H9 (cell line): ENCODE measurements around the gene ALKBH1. TPM values are rescaled to one million over a fixed set of nuclear protein-coding genes. Genes with fewer than 3 reads are reported as not detected.

Experiments used
- DNase-seq: peaks from one replicate; pipeline ENCODE4 v3.0.0-alpha.2; 2017
- H2AFZ ChIP-seq: one replicate; pipeline ENCODE4 v1.6.1; 2013; ENCODE audit warnings: mild to moderate bottlenecking, low read length, control low read depth, moderate library complexity
- H2AK5ac ChIP-seq: 2 replicates; pipeline ENCODE4 v1.6.1; 2013; ENCODE audit warnings: low read length, control low read depth, mixed read lengths; ENCODE audit not compliant: insufficient read length
- H2BK120ac ChIP-seq: one replicate; pipeline ENCODE4 v1.6.1; 2013; ENCODE audit warnings: low read depth, mild to moderate bottlenecking, low read length, control low read depth, inconsistent platforms; ENCODE audit not compliant: poor library complexity, severe bottlenecking
- H2BK12ac ChIP-seq: 2 replicates; pipeline ENCODE4 v1.6.1; 2013; ENCODE audit warnings: low read length, control low read depth, mixed read lengths, low read depth; ENCODE audit not compliant: insufficient read length
- H2BK15ac ChIP-seq: 2 replicates; pipeline ENCODE4 v1.6.1; 2013; ENCODE audit warnings: low read depth, low read length, control low read depth
- H2BK20ac ChIP-seq: one replicate; pipeline ENCODE4 v1.6.1; 2013; ENCODE audit warnings: low read depth, mild to moderate bottlenecking, low read length, control low read depth, inconsistent platforms; ENCODE audit not compliant: poor library complexity, severe bottlenecking
- H2BK5ac ChIP-seq: 2 replicates; pipeline ENCODE4 v1.6.1; 2013; ENCODE audit warnings: low read length, control low read depth, mixed read lengths; ENCODE audit not compliant: insufficient read length
- H3K14ac ChIP-seq: 2 replicates; pipeline ENCODE4 v1.6.1; 2013; ENCODE audit warnings: low read length, control low read depth; ENCODE audit not compliant: insufficient read depth
- H3K18ac ChIP-seq: 2 replicates; pipeline ENCODE4 v1.6.1; 2013; ENCODE audit warnings: low read depth, mild to moderate bottlenecking, mixed read lengths, low read length, control low read depth; ENCODE audit not compliant: insufficient read length
- H3K23ac ChIP-seq: 2 replicates; pipeline ENCODE4 v1.6.1; 2013; ENCODE audit warnings: low read length, control low read depth, mixed read lengths, low read depth; ENCODE audit not compliant: insufficient read length
- H3K23me2 ChIP-seq: 2 replicates; pipeline ENCODE4 v1.6.1; 2013; ENCODE audit warnings: low read depth, mild to moderate bottlenecking, mixed read lengths, low read length, control low read depth; ENCODE audit not compliant: insufficient read length, poor library complexity, severe bottlenecking
- H3K27ac ChIP-seq: 2 replicates; pipeline ENCODE4 v1.5.1; 2013; ENCODE audit warnings: low read length, control low read depth, mixed read lengths, low read depth; ENCODE audit not compliant: insufficient read length
- H3K27me3 ChIP-seq: 2 replicates; pipeline ENCODE4 v1.6.1; 2013; ENCODE audit warnings: low read length, control low read depth, inconsistent platforms; ENCODE audit not compliant: insufficient read depth
- H3K4ac ChIP-seq: 2 replicates; pipeline ENCODE4 v1.6.1; 2013; ENCODE audit warnings: low read depth, mild to moderate bottlenecking, control low read depth, inconsistent platforms, low read length, moderate library complexity
- H3K4me1 ChIP-seq: 2 replicates; pipeline ENCODE4 v1.6.1; 2013; ENCODE audit warnings: low read length, control low read depth, inconsistent platforms; ENCODE audit not compliant: insufficient read depth
- H3K4me2 ChIP-seq: 2 replicates; pipeline ENCODE4 v1.6.1; 2013; ENCODE audit warnings: low read length, control low read depth, mixed read lengths; ENCODE audit not compliant: insufficient read length, insufficient read depth
- H3K56ac ChIP-seq: 2 replicates; pipeline ENCODE4 v1.6.1; 2013; ENCODE audit warnings: low read depth, mild to moderate bottlenecking, mixed read lengths, low read length, control low read depth; ENCODE audit not compliant: insufficient read length
- H3K79me1 ChIP-seq: 2 replicates; pipeline ENCODE4 v1.6.1; 2013; ENCODE audit warnings: low read depth, mild to moderate bottlenecking, moderate library complexity, low read length, control low read depth, inconsistent platforms; ENCODE audit not compliant: insufficient read depth, poor library complexity, severe bottlenecking
- H3K79me2 ChIP-seq: 2 replicates; pipeline ENCODE4 v1.6.1; 2013; ENCODE audit warnings: low read length, control low read depth, inconsistent platforms; ENCODE audit not compliant: insufficient read depth
- H3K9ac ChIP-seq: 2 replicates; pipeline ENCODE4 v1.6.1; 2013; ENCODE audit warnings: low read length, control low read depth, mixed read lengths; ENCODE audit not compliant: insufficient read length; ENCODE audit errors: extremely low read depth
- H3K9me3 ChIP-seq: one replicate; pipeline ENCODE4 v1.6.1; 2013; ENCODE audit warnings: low read depth, low read length, inconsistent platforms; ENCODE audit not compliant: control insufficient read depth
- H3T11ph ChIP-seq: one replicate; pipeline ENCODE4 v1.6.1; 2013; ENCODE audit warnings: mild to moderate bottlenecking, low read length, control low read depth, inconsistent platforms
- H4K20me1 ChIP-seq: one replicate; pipeline ENCODE4 v1.6.1; 2013; ENCODE audit not compliant: control insufficient read depth, insufficient read length, insufficient read depth
- H4K5ac ChIP-seq: 2 replicates; pipeline ENCODE4 v1.6.1; 2013; ENCODE audit warnings: low read depth, mild to moderate bottlenecking, mixed read lengths, low read length, control low read depth; ENCODE audit not compliant: insufficient read length
- H4K8ac ChIP-seq: replicated peaks from 2 replicates; pipeline ENCODE4 v1.6.1; 2013; ENCODE audit warnings: low read length, control low read depth, mixed read lengths, low read depth; ENCODE audit not compliant: insufficient read length
- H4K91ac ChIP-seq: 2 replicates; pipeline ENCODE4 v1.6.1; 2013; ENCODE audit warnings: low read depth, mild to moderate bottlenecking, moderate library complexity, mixed read lengths, low read length, control low read depth; ENCODE audit not compliant: insufficient read length
- H3K27ac Mint-ChIP-seq, 3 experiments: 2 replicates in 2 of 3; 3 replicates in 1 of 3; pipeline ENCODE4 v1.8.0; 2020 to 2021; ENCODE audit warnings: mixed read lengths in 3 of 3, mild to moderate bottlenecking in 1 of 3, moderate library complexity in 1 of 3
- H3K27me3 Mint-ChIP-seq: 2 replicates; pipeline ENCODE4 v1.8.0; 2021; ENCODE audit warnings: low read depth, mild to moderate bottlenecking, moderate library complexity, mixed read lengths
- H3K36me3 Mint-ChIP-seq, 3 experiments: 2 replicates in 2 of 3; 3 replicates in 1 of 3; pipeline ENCODE4 v1.8.0; 2020 to 2021; ENCODE audit warnings: low read depth in 3 of 3, mixed read lengths in 3 of 3; ENCODE audit not compliant: insufficient read depth in 1 of 3
- H3K4me1 Mint-ChIP-seq, 2 experiments: 2 replicates each; pipeline ENCODE4 v1.8.0; 2020; ENCODE audit warnings: mixed read lengths in 2 of 2
- H3K4me3 Mint-ChIP-seq, 2 experiments: 2 replicates in 1 of 2; 3 replicates in 1 of 2; pipeline ENCODE4 v1.8.0; 2020 to 2021; ENCODE audit warnings: mild to moderate bottlenecking in 2 of 2, mixed read lengths in 2 of 2, moderate library complexity in 1 of 2
- H3K9me3 Mint-ChIP-seq, 2 experiments: 2 replicates in 1 of 2; 3 replicates in 1 of 2; pipeline ENCODE4 v1.8.0; 2020; ENCODE audit warnings: mild to moderate bottlenecking in 2 of 2, mixed read lengths in 2 of 2, moderate library complexity in 1 of 2
- WGBS: extraction: QIAGEN DNeasy Blood & Tissue Kit; methylation state at CpG from one replicate; pipeline ENCODE4 v1.1.7; 2013; ENCODE audit warnings: missing lambda C conversion rate, low lambda C conversion rate, mixed read lengths; ENCODE audit not compliant: insufficient read length; ENCODE audit errors: extremely low coverage; 5-methylcytosine and 5-hydroxymethylcytosine counted together
- total RNA-seq: library from RNA; stranded (reverse); gene quantifications from 2 replicates; pipeline ENCODE4 v1.2.1, GENCODE V29; 2021
- TF ChIP-seq, protein P1 (sequence below): fragments of 200-600 bp; sonication (generic); conservative IDR thresholded peaks from 3 replicates; pipeline ENCODE4 v1.8.0; 2021; ENCODE audit warnings: antibody characterized with exemption, mild to moderate bottlenecking

The ALKBH1 gene
- total RNA-seq, 1 experiment from 2014 or later = 18.7 TPM

- no peaks in the 10 kb centered on the region for H3K4me1 ChIP-seq
- no peak overlapping the region for H2BK15ac ChIP-seq
- no peaks in the 10 kb centered on the region for H3K27me3 Mint-ChIP-seq
- H2AK5ac ChIP-seq = no peak overlapping the region
- no peak overlapping the region for H3K23ac ChIP-seq
- H3K4me2 ChIP-seq = no peak overlapping the region
- no peaks in the 10 kb centered on the region for H3K9me3 ChIP-seq
- H3T11ph ChIP-seq = no peak overlapping the region
- DNase-seq = no peak
- no peak overlapping the region for H2AFZ ChIP-seq
- H3K36me3 Mint-ChIP-seq = peaks cover 33 to 57% (median 57%) of the 10 kb centered on the region in 3 experiments
- H2BK20ac ChIP-seq = no peak overlapping the region
- peaks cover 16 to 20% of the 10 kb centered on the region in 2 experiments for H3K4me1 Mint-ChIP-seq
- H3K9ac ChIP-seq = no peak overlapping the region
- H3K27ac ChIP-seq = no peak overlapping the region
- H3K56ac ChIP-seq = no peak overlapping the region
- H3K18ac ChIP-seq = no peak overlapping the region
- H3K4me3 Mint-ChIP-seq = peak overlapping the region; percentile 17 to 21; a peak in 3 of 5 replicates
- no peak overlapping the region for H2BK12ac ChIP-seq
- H3K23me2 ChIP-seq = peaks cover 5% of the 10 kb centered on the region
- no peaks in the 10 kb centered on the region for H4K20me1 ChIP-seq
- no peaks in the 10 kb centered on the region for H3K9me3 Mint-ChIP-seq
- H2BK5ac ChIP-seq = no peak overlapping the region
- H4K91ac ChIP-seq = no peak overlapping the region
- H4K8ac ChIP-seq = no peak overlapping the region
- no peak overlapping the region for H2BK120ac ChIP-seq
- H3K79me2 ChIP-seq = peaks cover 34% of the 10 kb centered on the region; the same call in 1 of the 2 replicates
- H4K5ac ChIP-seq = no peak overlapping the region
- no peaks in the 10 kb centered on the region for H3K27me3 ChIP-seq
- H3K14ac ChIP-seq = no peak overlapping the region
- WGBS = no CpG with 5 or more reads among the region's 2 CpGs
- TF ChIP-seq, protein P1, sequence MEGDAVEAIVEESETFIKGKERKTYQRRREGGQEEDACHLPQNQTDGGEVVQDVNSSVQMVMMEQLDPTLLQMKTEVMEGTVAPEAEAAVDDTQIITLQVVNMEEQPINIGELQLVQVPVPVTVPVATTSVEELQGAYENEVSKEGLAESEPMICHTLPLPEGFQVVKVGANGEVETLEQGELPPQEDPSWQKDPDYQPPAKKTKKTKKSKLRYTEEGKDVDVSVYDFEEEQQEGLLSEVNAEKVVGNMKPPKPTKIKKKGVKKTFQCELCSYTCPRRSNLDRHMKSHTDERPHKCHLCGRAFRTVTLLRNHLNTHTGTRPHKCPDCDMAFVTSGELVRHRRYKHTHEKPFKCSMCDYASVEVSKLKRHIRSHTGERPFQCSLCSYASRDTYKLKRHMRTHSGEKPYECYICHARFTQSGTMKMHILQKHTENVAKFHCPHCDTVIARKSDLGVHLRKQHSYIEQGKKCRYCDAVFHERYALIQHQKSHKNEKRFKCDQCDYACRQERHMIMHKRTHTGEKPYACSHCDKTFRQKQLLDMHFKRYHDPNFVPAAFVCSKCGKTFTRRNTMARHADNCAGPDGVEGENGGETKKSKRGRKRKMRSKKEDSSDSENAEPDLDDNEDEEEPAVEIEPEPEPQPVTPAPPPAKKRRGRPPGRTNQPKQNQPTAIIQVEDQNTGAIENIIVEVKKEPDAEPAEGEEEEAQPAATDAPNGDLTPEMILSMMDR = no peak
- H3K4ac ChIP-seq = no peak overlapping the region
- H3K79me1 ChIP-seq = peaks cover 6% of the 10 kb centered on the region
- H3K27ac Mint-ChIP-seq = 0 out of 7 replicates have a peak overlapping the region, but pooled peaks of 1 of the 3 experiments have one; percentile 46
Observed at GRCh38 chr14:77710364-77710763, 2.5 kb upstream of the ALKBH1 start.
